Liver (tissue), 9 donors: Measurements from ENCODE around the gene GNB1. TPM values are rescaled to one million over a fixed set of nuclear protein-coding genes. Genes with fewer than 3 reads are reported as not detected.

Experiments
- DNase-seq: peaks from one replicate; pipeline ENCODE4 v3.0.0-alpha.2; 2017; ENCODE audit warnings: low spot score
- H3K27ac ChIP-seq, 2 donors: one replicate each; pipeline ENCODE4 v1.7.0; 2013; ENCODE audit warnings: inconsistent platforms in 2 of 2, low read length in 2 of 2, control low read depth in 1 of 2, low read depth in 1 of 2, mild to moderate bottlenecking in 1 of 2
- H3K27me3 ChIP-seq, 4 donors: one replicate each; pipeline versions ENCODE4 v1.6.1 to v1.7.0; 2013; ENCODE audit warnings: low read length in 3 of 4, inconsistent platforms in 1 of 4, mild to moderate bottlenecking in 1 of 4, moderate library complexity in 1 of 4; ENCODE audit not compliant: control insufficient read depth in 4 of 4, insufficient read depth in 4 of 4
- H3K36me3 ChIP-seq, 4 donors: one replicate each; pipeline versions ENCODE4 v1.6.1 to v1.7.0; 2013; ENCODE audit warnings: low read length in 3 of 4, mild to moderate bottlenecking in 3 of 4, low read depth in 1 of 4, moderate library complexity in 1 of 4; ENCODE audit not compliant: control insufficient read depth in 4 of 4, insufficient read depth in 3 of 4
- H3K4me1 ChIP-seq, 4 donors: one replicate each; pipeline versions ENCODE4 v1.6.1 to v1.7.0; 2013; ENCODE audit warnings: low read length in 3 of 4, mild to moderate bottlenecking in 3 of 4, moderate library complexity in 1 of 4; ENCODE audit not compliant: control insufficient read depth in 4 of 4, insufficient read depth in 4 of 4
- H3K4me3 ChIP-seq, 3 donors: one replicate each; pipeline versions ENCODE4 v1.6.1 to v1.7.0; 2013; ENCODE audit warnings: low read length in 3 of 3, control low read depth in 1 of 3, low read depth in 1 of 3, mild to moderate bottlenecking in 1 of 3
- H3K9ac ChIP-seq, 2 donors: one replicate each; pipeline ENCODE4 v1.7.0; 2013; ENCODE audit warnings: low read length in 2 of 2, mild to moderate bottlenecking in 2 of 2, moderate library complexity in 2 of 2, control low read depth in 1 of 2, low read depth in 1 of 2
- H3K9me3 ChIP-seq, 4 donors: one replicate each; pipeline versions ENCODE4 v1.6.1 to v1.7.0; 2013; ENCODE audit warnings: low read length in 3 of 4; ENCODE audit not compliant: control insufficient read depth in 4 of 4
- EGR1 ChIP-seq, 2 donors: IDR thresholded peaks; 2 replicates each; pipeline ENCODE4 v1.6.1; 2016 to 2018; ENCODE audit warnings: antibody characterized with exemption in 2 of 2, low read depth in 2 of 2
- FOXA1 ChIP-seq: IDR thresholded peaks from 2 replicates; pipeline ENCODE4 v1.6.1; 2016; ENCODE audit warnings: antibody characterized with exemption
- FOXA2 ChIP-seq: IDR thresholded peaks from 2 replicates; pipeline ENCODE4 v1.6.1; 2016; ENCODE audit warnings: antibody characterized with exemption
- GABPA ChIP-seq, 2 donors: IDR thresholded peaks in 1 of 2; conservative IDR thresholded peaks in 1 of 2; 2 replicates each; pipeline ENCODE4 v1.6.1; 2016; ENCODE audit warnings: antibody characterized with exemption in 2 of 2, mild to moderate bottlenecking in 1 of 2, moderate library complexity in 1 of 2
- HNF4A ChIP-seq, 2 donors: conservative IDR thresholded peaks; 2 replicates each; pipeline ENCODE4 v1.6.1; 2016; ENCODE audit warnings: antibody characterized with exemption in 2 of 2, mild to moderate bottlenecking in 2 of 2
- HNF4G ChIP-seq: IDR thresholded peaks from 2 replicates; pipeline ENCODE4 v1.6.1; 2016; ENCODE audit warnings: antibody characterized with exemption
- RAD21 ChIP-seq, 2 donors: IDR thresholded peaks; 2 replicates each; pipeline ENCODE4 v1.6.1; 2016; ENCODE audit warnings: antibody characterized with exemption in 2 of 2, mild to moderate bottlenecking in 2 of 2
- RXRA ChIP-seq, 2 donors: IDR thresholded peaks; 2 replicates each; pipeline ENCODE4 v1.6.1; 2017 to 2018; ENCODE audit warnings: antibody characterized with exemption in 2 of 2, mild to moderate bottlenecking in 1 of 2
- SP1 ChIP-seq: IDR thresholded peaks from 2 replicates; pipeline ENCODE4 v1.6.1; 2018; ENCODE audit warnings: antibody characterized with exemption, mild to moderate bottlenecking
- TAF1 ChIP-seq: conservative IDR thresholded peaks from 2 replicates; pipeline ENCODE4 v1.6.1; 2016; ENCODE audit warnings: antibody characterized with exemption, mild to moderate bottlenecking
- WGBS: extraction: QIAGEN DNeasy Blood & Tissue Kit; methylation state at CpG from one replicate; pipeline ENCODE4 v1.1.7; 2013; 5-methylcytosine and 5-hydroxymethylcytosine counted together
- polyA plus RNA-seq, 2 donors: library from polyadenylated mRNA; stranded (reverse) in 1 of 2; unstranded in 1 of 2; fragments of 200-250 nt in 1 of 2; fragments of >200 nt in 1 of 2; fragmentation: Nextera tagmentation in 1 of 2; extraction: Ambion mirVana in 1 of 2; gene quantifications; one replicate each; pipeline versions ENCODE4 v1.2.1 to v1.2.3, GENCODE V29; 2013 to 2015
- total RNA-seq, 2 donors: library from RNA; depleted of rRNA; stranded (reverse); fragments of >200 nt; gene quantifications; one replicate each; pipeline ENCODE4 v1.2.3, GENCODE V29; 2014
- TF ChIP-seq, protein P1 (sequence below): IDR thresholded peaks from 2 replicates; pipeline ENCODE4 v1.6.1; 2016; ENCODE audit warnings: antibody characterized with exemption, mild to moderate bottlenecking
- TF ChIP-seq, protein P2 (sequence below): IDR thresholded peaks from 2 replicates; pipeline ENCODE4 v1.6.1; 2016; ENCODE audit warnings: antibody characterized with exemption
- TF ChIP-seq, protein P3 (sequence below): IDR thresholded peaks from 2 replicates; pipeline ENCODE4 v1.6.1; 2016; ENCODE audit warnings: antibody characterized with exemption
- TF ChIP-seq, protein P4 (sequence below): fragments of 150-350 bp; IDR thresholded peaks from 2 replicates; pipeline ENCODE4 v1.5.1; 2017; ENCODE audit warnings: improper control_type of control experiment, low read depth, low read length; ENCODE audit not compliant: missing input control
- donor health status: healthy.
- donor health status: healthy.
- donor health status: healthy.
- donor health status: healthy.
- donor health status: healthy.

GNB1 gene
- total and polyA plus RNA-seq, 4 donors, result 22.3 to 68.5 (median 52.7) TPM

DNA sequence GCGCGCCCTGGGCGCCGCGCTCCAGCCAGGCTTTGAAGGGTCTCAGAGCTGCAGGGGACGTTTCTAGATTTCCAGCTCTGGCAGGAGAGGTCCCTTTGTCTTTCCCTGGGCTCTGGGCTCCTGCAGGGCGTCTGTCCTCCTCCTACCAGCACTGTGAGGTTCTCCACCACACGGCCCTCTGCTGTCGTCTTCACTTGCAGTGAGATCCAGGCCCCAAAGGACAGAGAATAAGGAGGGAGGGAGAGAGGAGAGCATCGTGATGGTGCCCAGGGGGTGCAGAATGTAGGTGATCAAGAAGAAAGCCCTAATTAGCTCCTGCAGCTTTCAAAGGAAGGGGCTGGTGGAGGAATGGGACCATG, 4.2 kb upstream of the GNB1 start:
- 57% methylated on average over 10 of the region's 10 CpGs for WGBS
- peaks cover 14 to 30% (median 19%) of the 10 kb centered on the region in 4 donors for H3K4me1 ChIP-seq
- DNase-seq, result no peak
- no peaks in the 10 kb centered on the region for H3K9me3 ChIP-seq
- TF ChIP-seq RAD21 (IDR thresholded peaks at IDR 0.05), result no peak
- no peak for TF ChIP-seq TAF1
- TF ChIP-seq, protein P1, sequence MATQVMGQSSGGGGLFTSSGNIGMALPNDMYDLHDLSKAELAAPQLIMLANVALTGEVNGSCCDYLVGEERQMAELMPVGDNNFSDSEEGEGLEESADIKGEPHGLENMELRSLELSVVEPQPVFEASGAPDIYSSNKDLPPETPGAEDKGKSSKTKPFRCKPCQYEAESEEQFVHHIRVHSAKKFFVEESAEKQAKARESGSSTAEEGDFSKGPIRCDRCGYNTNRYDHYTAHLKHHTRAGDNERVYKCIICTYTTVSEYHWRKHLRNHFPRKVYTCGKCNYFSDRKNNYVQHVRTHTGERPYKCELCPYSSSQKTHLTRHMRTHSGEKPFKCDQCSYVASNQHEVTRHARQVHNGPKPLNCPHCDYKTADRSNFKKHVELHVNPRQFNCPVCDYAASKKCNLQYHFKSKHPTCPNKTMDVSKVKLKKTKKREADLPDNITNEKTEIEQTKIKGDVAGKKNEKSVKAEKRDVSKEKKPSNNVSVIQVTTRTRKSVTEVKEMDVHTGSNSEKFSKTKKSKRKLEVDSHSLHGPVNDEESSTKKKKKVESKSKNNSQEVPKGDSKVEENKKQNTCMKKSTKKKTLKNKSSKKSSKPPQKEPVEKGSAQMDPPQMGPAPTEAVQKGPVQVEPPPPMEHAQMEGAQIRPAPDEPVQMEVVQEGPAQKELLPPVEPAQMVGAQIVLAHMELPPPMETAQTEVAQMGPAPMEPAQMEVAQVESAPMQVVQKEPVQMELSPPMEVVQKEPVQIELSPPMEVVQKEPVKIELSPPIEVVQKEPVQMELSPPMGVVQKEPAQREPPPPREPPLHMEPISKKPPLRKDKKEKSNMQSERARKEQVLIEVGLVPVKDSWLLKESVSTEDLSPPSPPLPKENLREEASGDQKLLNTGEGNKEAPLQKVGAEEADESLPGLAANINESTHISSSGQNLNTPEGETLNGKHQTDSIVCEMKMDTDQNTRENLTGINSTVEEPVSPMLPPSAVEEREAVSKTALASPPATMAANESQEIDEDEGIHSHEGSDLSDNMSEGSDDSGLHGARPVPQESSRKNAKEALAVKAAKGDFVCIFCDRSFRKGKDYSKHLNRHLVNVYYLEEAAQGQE, result no peak
- TF ChIP-seq SP1, result no peak
- TF ChIP-seq FOXA1, result no peak
- no peak for TF ChIP-seq FOXA2
- TF ChIP-seq, protein P2, sequence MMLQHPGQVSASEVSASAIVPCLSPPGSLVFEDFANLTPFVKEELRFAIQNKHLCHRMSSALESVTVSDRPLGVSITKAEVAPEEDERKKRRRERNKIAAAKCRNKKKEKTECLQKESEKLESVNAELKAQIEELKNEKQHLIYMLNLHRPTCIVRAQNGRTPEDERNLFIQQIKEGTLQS, result no peak
- TF ChIP-seq RXRA (IDR thresholded peaks at IDR 0.05), result no peak
- TF ChIP-seq, protein P3, sequence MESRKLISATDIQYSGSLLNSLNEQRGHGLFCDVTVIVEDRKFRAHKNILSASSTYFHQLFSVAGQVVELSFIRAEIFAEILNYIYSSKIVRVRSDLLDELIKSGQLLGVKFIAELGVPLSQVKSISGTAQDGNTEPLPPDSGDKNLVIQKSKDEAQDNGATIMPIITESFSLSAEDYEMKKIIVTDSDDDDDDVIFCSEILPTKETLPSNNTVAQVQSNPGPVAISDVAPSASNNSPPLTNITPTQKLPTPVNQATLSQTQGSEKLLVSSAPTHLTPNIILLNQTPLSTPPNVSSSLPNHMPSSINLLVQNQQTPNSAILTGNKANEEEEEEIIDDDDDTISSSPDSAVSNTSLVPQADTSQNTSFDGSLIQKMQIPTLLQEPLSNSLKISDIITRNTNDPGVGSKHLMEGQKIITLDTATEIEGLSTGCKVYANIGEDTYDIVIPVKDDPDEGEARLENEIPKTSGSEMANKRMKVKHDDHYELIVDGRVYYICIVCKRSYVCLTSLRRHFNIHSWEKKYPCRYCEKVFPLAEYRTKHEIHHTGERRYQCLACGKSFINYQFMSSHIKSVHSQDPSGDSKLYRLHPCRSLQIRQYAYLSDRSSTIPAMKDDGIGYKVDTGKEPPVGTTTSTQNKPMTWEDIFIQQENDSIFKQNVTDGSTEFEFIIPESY, result no peak
- TF ChIP-seq, protein P4, sequence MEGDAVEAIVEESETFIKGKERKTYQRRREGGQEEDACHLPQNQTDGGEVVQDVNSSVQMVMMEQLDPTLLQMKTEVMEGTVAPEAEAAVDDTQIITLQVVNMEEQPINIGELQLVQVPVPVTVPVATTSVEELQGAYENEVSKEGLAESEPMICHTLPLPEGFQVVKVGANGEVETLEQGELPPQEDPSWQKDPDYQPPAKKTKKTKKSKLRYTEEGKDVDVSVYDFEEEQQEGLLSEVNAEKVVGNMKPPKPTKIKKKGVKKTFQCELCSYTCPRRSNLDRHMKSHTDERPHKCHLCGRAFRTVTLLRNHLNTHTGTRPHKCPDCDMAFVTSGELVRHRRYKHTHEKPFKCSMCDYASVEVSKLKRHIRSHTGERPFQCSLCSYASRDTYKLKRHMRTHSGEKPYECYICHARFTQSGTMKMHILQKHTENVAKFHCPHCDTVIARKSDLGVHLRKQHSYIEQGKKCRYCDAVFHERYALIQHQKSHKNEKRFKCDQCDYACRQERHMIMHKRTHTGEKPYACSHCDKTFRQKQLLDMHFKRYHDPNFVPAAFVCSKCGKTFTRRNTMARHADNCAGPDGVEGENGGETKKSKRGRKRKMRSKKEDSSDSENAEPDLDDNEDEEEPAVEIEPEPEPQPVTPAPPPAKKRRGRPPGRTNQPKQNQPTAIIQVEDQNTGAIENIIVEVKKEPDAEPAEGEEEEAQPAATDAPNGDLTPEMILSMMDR, result no peak
- TF ChIP-seq EGR1 (IDR thresholded peaks at IDR 0.05; ENCODE audit: low read depth in 2 of 2), result no peak
- TF ChIP-seq HNF4G, result no peak
- H3K4me3 ChIP-seq, result no peak overlapping the region
- H3K9ac ChIP-seq, result no peak overlapping the region
- no peaks in the 10 kb centered on the region for H3K36me3 ChIP-seq
- H3K27ac ChIP-seq, result no peak overlapping the region
- H3K27me3 ChIP-seq, result no peaks in the 10 kb centered on the region

DNA sequence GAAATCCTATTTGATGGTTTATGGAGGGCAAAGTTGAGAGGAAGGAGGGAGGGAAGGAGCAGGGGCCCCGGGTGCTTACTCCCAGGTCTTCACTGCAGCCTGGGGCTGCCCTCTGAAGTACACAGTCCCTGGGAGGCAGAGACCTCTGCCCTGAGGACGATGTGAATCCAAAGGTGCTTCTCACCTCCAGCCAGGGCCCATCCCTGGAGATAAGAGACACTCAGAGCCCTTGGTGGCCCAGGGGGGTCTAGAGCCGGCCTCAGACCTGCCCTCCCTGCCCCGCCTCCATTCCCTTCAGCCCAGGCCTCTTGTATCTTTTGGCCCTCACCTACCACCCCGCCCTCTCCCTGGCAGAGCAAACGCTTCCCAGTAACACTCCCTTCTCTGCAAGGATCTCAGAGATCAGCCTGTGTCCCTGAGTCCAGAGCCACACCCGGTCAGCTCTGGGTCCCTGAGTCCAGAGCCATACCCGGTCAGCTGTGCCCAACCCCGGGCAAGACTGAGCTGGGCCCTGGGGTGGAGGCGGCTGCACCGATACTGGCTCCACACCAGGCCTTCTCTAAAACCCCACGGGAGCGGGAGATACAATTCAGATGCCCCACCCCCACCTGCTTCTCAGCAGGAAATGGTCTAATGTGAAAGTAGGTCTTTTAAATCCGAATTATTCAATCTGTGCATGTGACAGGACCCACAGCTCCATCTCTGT, 3.6 kb upstream of the GNB1 start:
- H3K27ac ChIP-seq, result no peak overlapping the region
- no peaks in the 10 kb centered on the region for H3K9me3 ChIP-seq
- WGBS, result 27% methylated on average over 14 of the region's 14 CpGs
- H3K4me1 ChIP-seq, result peaks cover 14 to 30% (median 20%) of the 10 kb centered on the region in 4 donors
- H3K4me3 ChIP-seq, result no peak overlapping the region
- H3K9ac ChIP-seq, result no peak overlapping the region
- H3K27me3 ChIP-seq, result no peaks in the 10 kb centered on the region
- TF ChIP-seq, protein P3, result no peak
- no peak for TF ChIP-seq TAF1
- no peak for TF ChIP-seq RXRA (IDR thresholded peaks at IDR 0.05)
- no peak for TF ChIP-seq FOXA2
- TF ChIP-seq, protein P4, result no peak
- TF ChIP-seq GABPA (IDR thresholded peaks at IDR 0.05 in 1 of 2, conservative IDR thresholded peaks at IDR 0.05 in 1 of 2), result no peak
- TF ChIP-seq, protein P2, result no peak
- peak; percentile 8 to 13 for TF ChIP-seq HNF4A (conservative IDR thresholded peaks at IDR 0.05)
- no peaks in the 10 kb centered on the region for H3K36me3 ChIP-seq
- no peak for DNase-seq
